Coronary artery (tissue), 2 donors: Measurements from ENCODE around the gene TMEM235.

Experiments
- DNase-seq: peaks from one replicate; pipeline ENCODE4 v3.0.0-alpha.2; 2017; ENCODE audit warnings: low spot score
- H3K27ac ChIP-seq, 2 donors: fragments of 200-600 bp; sonication (generic); one replicate each; pipeline ENCODE4 v1.5.1; 2016 to 2019
- H3K4me3 ChIP-seq: fragments of 200-600 bp; sonication (generic); 2 replicates; pipeline ENCODE4 v1.5.1; 2016; ENCODE audit warnings: mild to moderate bottlenecking, moderate library complexity
- CTCF ChIP-seq: fragments of 200-600 bp; sonication (generic); IDR thresholded peaks from one replicate; pipeline ENCODE4 v1.5.1; 2019; ENCODE audit warnings: antibody characterized with exemption

TMEM235 gene

DNA sequence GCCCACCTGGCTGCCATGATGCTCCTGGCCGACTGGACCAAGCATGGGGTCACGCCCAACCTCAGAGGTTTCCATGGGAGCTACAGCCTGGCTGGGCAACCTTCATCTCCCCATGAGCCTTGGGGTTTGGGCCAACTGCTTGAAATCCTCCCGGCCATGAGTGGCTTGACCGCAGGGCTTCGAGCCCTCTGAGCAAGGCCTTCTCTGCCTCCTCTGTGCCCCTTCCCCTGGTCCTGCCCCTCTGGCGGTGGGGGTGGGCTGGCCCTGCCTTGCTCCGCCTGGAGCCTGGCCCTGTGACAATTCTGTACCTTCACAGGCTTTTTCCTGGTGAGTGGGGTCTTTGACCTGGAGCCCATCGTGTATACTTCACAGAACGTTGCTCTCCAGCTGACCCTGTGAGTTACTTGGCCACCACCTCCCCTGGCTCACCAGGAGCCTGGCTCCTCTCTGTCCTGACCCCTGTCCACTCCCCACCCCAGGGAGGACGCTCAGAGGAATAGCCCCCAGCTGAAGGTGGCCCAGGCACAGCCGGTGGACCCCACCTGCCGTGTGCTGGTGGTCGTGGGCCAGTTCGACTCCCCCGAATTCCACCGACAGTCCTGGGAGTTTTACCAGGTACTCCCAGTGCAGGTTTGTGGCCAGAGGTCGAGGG, 26.2 kb upstream of the TMEM235 start:
- DNase-seq = peak; percentile 66
- no peak overlapping the region for H3K4me3 ChIP-seq
- TF ChIP-seq CTCF = no peak
- no peak overlapping the region for H3K27ac ChIP-seq

DNA sequence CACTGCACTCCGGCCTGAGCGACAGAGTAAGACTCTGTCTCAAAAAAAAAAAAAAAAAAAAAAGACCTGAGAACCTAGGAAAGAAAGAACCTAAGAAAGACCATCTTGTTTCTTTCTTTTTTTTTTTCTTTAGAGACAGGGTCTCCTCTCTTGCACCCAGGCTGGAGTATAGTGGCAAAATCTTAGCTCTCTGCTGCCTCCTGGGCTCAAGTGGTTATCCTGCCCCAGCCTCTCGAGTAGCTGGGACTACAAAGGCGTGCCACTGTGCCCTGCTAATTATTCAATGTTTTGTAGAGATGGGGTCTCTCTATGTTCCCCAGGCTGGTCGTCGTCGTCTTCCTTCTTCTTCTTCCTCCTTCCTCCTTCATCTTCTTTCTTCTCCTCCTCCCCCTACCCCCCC, 25.1 kb upstream of the TMEM235 start:
- no peak for TF ChIP-seq CTCF
- H3K27ac ChIP-seq = no peak overlapping the region

DNA sequence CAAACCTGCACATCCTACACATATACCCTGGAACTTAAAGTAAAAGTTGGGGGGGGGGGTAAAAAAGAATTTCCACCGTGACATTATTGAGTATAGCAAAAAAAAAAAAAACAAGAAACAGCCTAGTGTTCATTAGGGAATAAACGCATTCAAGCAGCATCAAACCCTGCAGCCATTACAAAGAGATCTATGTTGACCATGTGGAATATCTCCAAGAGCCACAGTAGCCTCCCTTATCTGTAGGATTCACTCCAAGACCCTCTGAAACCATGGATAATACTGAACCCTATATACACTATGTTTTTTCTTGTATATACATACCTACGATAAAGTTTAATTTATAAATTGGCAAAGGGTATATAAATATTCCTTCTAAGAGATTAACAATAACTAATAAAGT, 22.9 kb upstream of the TMEM235 start:
- TF ChIP-seq CTCF = no peak
- no peak for DNase-seq
- Histone ChIP-seq H3K4me3 (no peak overlapping the region), H3K27ac (no peak overlapping the region)

More for the DNA sequence above, 25.1 kb upstream of the TMEM235 start:
- no peak for DNase-seq
- H3K4me3 ChIP-seq = no peak overlapping the region

DNA sequence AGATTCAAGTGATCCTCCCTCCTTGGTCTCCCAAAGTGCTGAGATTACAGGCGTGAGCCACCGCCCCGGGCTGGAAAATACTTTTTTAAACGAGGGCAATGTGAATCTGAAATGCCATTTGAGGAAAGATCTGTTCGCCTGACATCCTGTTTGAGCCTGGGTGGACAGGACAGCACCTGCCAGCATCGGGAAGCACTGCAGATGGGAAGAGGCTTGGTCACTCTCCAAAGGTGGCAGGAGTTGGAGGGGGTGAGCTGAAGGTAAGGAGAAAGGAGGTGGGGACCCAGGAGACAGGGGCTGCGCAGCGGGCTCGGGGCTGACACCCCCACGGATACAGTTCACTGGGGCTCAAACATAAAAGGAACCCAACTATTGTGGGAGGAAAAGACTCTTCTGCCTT, 21.3 kb upstream of the TMEM235 start:
- DNase-seq = peak; percentile 53
- no peak overlapping the region for H3K27ac ChIP-seq
- no peak for TF ChIP-seq CTCF

DNA sequence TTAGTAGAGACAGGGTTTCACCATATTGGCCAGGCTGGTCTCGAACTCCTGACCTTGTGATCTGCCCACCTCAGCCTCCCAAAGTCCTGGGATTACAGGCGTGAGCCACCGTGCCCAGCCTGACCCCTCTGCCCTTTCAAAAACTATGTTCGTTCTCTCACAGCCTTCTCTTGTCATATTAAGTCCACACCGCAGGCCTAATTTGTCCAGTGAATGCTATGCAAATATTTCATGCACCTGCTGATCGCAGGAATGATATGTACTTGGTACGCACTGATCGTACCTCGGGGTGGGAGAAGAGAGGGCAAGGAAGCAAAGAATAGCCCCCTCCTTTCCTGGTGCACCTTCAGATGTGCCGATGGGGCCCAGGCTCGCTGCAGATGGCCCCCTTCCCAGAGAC, 20.4 kb upstream of the TMEM235 start:
- TF ChIP-seq CTCF = no peak
- H3K4me3 ChIP-seq = no peak overlapping the region
- no peak for DNase-seq
- H3K27ac ChIP-seq = no peak overlapping the region

More for the DNA sequence above, 21.3 kb upstream of the TMEM235 start:
- no peak overlapping the region for H3K4me3 ChIP-seq

DNA sequence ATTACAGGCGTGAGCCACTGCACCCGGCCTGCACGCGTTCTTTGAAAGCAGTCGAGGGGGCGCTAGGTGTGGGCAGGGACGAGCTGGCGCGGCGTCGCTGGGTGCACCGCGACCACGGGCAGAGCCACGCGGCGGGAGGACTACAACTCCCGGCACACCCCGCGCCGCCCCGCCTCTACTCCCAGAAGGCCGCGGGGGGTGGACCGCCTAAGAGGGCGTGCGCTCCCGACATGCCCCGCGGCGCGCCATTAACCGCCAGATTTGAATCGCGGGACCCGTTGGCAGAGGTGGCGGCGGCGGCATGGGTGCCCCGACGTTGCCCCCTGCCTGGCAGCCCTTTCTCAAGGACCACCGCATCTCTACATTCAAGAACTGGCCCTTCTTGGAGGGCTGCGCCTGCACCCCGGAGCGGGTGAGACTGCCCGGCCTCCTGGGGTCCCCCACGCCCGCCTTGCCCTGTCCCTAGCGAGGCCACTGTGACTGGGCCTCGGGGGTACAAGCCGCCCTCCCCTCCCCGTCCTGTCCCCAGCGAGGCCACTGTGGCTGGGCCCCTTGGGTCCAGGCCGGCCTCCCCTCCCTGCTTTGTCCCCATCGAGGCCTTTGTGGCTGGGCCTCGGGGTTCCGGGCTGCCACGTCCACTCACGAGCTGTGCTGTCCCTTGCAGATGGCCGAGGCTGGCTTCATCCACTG, 17.3 kb upstream of the TMEM235 start, which contains the start of gene BIRC5:
BIRC5 (plus strand) TSS at position 238 of the 690 bp plus-strand sequence; CDS start at position 302, 64 bp downstream.
- Histone ChIP-seq H3K4me3 (peak within 1 kb of the TSS; percentile 67), H3K27ac (no peak within 1 kb of the TSS)
- no peak for TF ChIP-seq CTCF
- peak; percentile 86 for DNase-seq

DNA sequence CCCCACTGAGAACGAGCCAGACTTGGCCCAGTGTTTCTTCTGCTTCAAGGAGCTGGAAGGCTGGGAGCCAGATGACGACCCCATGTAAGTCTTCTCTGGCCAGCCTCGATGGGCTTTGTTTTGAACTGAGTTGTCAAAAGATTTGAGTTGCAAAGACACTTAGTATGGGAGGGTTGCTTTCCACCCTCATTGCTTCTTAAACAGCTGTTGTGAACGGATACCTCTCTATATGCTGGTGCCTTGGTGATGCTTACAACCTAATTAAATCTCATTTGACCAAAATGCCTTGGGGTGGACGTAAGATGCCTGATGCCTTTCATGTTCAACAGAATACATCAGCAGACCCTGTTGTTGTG, 16.7 kb upstream of the TMEM235 start:
- Histone ChIP-seq H3K4me3 (peak overlapping the region; percentile 67), H3K27ac (no peak overlapping the region)
- no peak for TF ChIP-seq CTCF
- DNase-seq = no peak
